A549 (cell line): ENCODE data around the gene TLX3. TPM values are rescaled to one million over a fixed set of nuclear protein-coding genes. Genes with fewer than 3 reads are reported as not detected.
A peak's percentile ranks its signal among the peaks of the same experiment; 100 is the strongest.

Experiments
- ATAC-seq, 2 experiments: fragments of 200-7000 bp in 1 of 2; fragments of >200 bp in 1 of 2; cut with Nextera tagmentation in 1 of 2; cut with Tn5 transposase in 1 of 2; 3 replicates each; pipeline versions ENCODE4 v1.8.0 to v1.9.1; 2018 to 2020; ENCODE audit warnings: mild to moderate bottlenecking in 1 of 2, moderate library complexity in 1 of 2
- CTCF ChIA-PET: fragments of 300-600 bp; sonication (Branson Sonifier 250); formaldehyde crosslinking; extraction: SDS; loops from one replicate; lab custom pipeline; 2021; ENCODE audit warnings: antibody characterized with exemption, inconsistent platforms; lab: Yijun Ruan, JAX
- POLR2A ChIA-PET: fragments of 350-600 bp; formaldehyde crosslinking; extraction: SDS; loops from one replicate; lab custom pipeline; 2021; ENCODE audit warnings: antibody characterized with exemption, inconsistent platforms; lab: Yijun Ruan, JAX
- DNase-seq, 2 experiments: peaks; one replicate each; pipeline versions ENCODE4 v3.0.0 to v3.0.0-alpha.2; 2011 to 2016; ENCODE audit warnings: low read depth in 1 of 2, low spot score in 1 of 2
- FAIRE-seq: peaks from 2 replicates; lab custom pipeline; 2011; peaks lifted over from hg19 to GRCh38; lab: Jason Lieb, UNC
- H3K27ac ChIP-seq, 2 experiments: fragments of >200 bp; sonication (Bioruptor Twin); formaldehyde crosslinking; 3 replicates each; pipeline ENCODE4 v1.5.1; 2016 to 2017
- H3K4me1 ChIP-seq: fragments of >200 bp; sonication (Bioruptor Twin); formaldehyde crosslinking; 3 replicates; pipeline ENCODE4 v1.6.1; 2016
- H3K4me2 ChIP-seq: fragments of >200 bp; sonication (Bioruptor Twin); formaldehyde crosslinking; 3 replicates; pipeline ENCODE4 v1.6.1; 2016
- H3K4me3 ChIP-seq: fragments of >200 bp; sonication (Bioruptor Twin); formaldehyde crosslinking; 3 replicates; pipeline ENCODE4 v1.5.1; 2016
- H3K9me3 ChIP-seq: fragments of >200 bp; sonication (Bioruptor Twin); formaldehyde crosslinking; 3 replicates; pipeline ENCODE4 v1.6.1; 2016
- CHD4 ChIP-seq: fragments of 200-600 bp; sonication (generic); IDR thresholded peaks from 2 replicates; pipeline ENCODE4 v1.6.1; 2016; ENCODE audit warnings: antibody characterized with exemption, mild to moderate bottlenecking, borderline replicate concordance
- EHF ChIP-seq: fragments of 250-450 bp; sonication (Bioruptor Pico); IDR thresholded peaks from 2 replicates; pipeline ENCODE4 v1.5.0; 2020; ENCODE audit warnings: mild to moderate bottlenecking
- FOSL2 ChIP-seq, 2 experiments: fragments of 450-650 bp in 1 of 2; fragments of >200 bp in 1 of 2; sonication (Bioruptor Twin) in 1 of 2; formaldehyde crosslinking; IDR thresholded peaks; 2 replicates each; pipeline versions ENCODE4 v1.5.0 to v1.6.1; 2016 to 2020; ENCODE audit warnings: mild to moderate bottlenecking in 1 of 2, moderate library complexity in 1 of 2
- GATA3 ChIP-seq: IDR thresholded peaks from 2 replicates; pipeline ENCODE4 v1.6.1; 2012; ENCODE audit warnings: borderline replicate concordance
- HOXB5 ChIP-seq: fragments of 250-450 bp; sonication (Bioruptor Pico); IDR thresholded peaks from 2 replicates; pipeline ENCODE4 v1.5.0; 2020; ENCODE audit warnings: mild to moderate bottlenecking, moderate library complexity
- KDM1A ChIP-seq: fragments of 200-600 bp; sonication (generic); IDR thresholded peaks from 2 replicates; pipeline ENCODE4 v1.6.1; 2016; ENCODE audit warnings: low read depth, mild to moderate bottlenecking
- MAFK ChIP-seq: fragments of 450-650 bp; IDR thresholded peaks from 2 replicates; pipeline ENCODE4 v1.6.1; 2014; ENCODE audit not compliant: partially characterized antibody
- NR3C1 ChIP-seq: fragments of >200 bp; sonication (Bioruptor Twin); formaldehyde crosslinking; IDR thresholded peaks from 3 replicates; pipeline ENCODE4 v1.6.1; 2017
- POLR2AphosphoS2 ChIP-seq: conservative IDR thresholded peaks from 2 replicates; pipeline ENCODE4 v1.6.1; 2012; ENCODE audit warnings: low read length, improper control_type of control experiment, inconsistent platforms
- RAD21 ChIP-seq, 2 experiments: fragments of >200 bp in 1 of 2; sonication (Bioruptor Twin) in 1 of 2; formaldehyde crosslinking in 1 of 2; IDR thresholded peaks in 1 of 2; conservative IDR thresholded peaks in 1 of 2; 2 replicates in 1 of 2; 3 replicates in 1 of 2; pipeline ENCODE4 v1.6.1; 2012 to 2018; ENCODE audit warnings: inconsistent platforms in 1 of 2
- RCOR1 ChIP-seq: fragments of 150-350 bp; IDR thresholded peaks from 2 replicates; pipeline ENCODE4 v1.6.1; 2014; ENCODE audit warnings: antibody characterized with exemption, low read length, low read depth
- SMC3 ChIP-seq: fragments of >200 bp; sonication (Bioruptor Twin); formaldehyde crosslinking; IDR thresholded peaks from 3 replicates; pipeline ENCODE4 v1.6.1; 2018; ENCODE audit warnings: inconsistent platforms
- TP53 ChIP-seq: fragments of 250-450 bp; sonication (Bioruptor Pico); IDR thresholded peaks from 2 replicates; pipeline ENCODE4 v1.5.0; 2021; ENCODE audit warnings: mild to moderate bottlenecking, moderate library complexity
- WGBS: methylation state at CpG from one replicate; pipeline ENCODE4 v1.1.6; 2017; ENCODE audit errors: missing lambda C conversion rate; 5-methylcytosine and 5-hydroxymethylcytosine counted together
- polyA plus RNA-seq, 4 experiments: library from polyadenylated mRNA; depleted of rRNA in 3 of 4; stranded (reverse); fragments of >200 nt; fragmentation: RNase III in 1 of 4; extraction: RNeasy Plus Mini Kit Qiagen cat#74134 plus additional on column Dnase treatment in 1 of 4; gene quantifications; 2 replicates in 3 of 4; 3 replicates in 1 of 4; pipeline ENCODE4 v1.2.3, GENCODE V29; 2011 to 2017
- TF ChIP-seq, protein P1 (sequence below): IDR thresholded peaks from 2 replicates; pipeline ENCODE4 v1.6.1; 2012
- TF ChIP-seq, protein P2 (sequence below): IDR thresholded peaks from 2 replicates; pipeline ENCODE4 v1.6.1; 2012; ENCODE audit warnings: low read depth, borderline replicate concordance
- TF ChIP-seq, protein P3 (sequence below): IDR thresholded peaks from 2 replicates; pipeline ENCODE4 v1.6.1; 2012
- TF ChIP-seq, protein P4 (sequence below): fragments of >200 bp; sonication (Bioruptor Twin); formaldehyde crosslinking; IDR thresholded peaks from 3 replicates; pipeline ENCODE4 v1.5.1; 2016
- TF ChIP-seq, protein P5 (sequence below): fragments of >200 bp; sonication (Bioruptor Twin); formaldehyde crosslinking; IDR thresholded peaks from 2 replicates; pipeline ENCODE4 v1.6.1; 2016
- TF ChIP-seq, protein P6 (sequence below): fragments of 200-600 bp; sonication (generic); IDR thresholded peaks from 2 replicates; pipeline ENCODE4 v1.6.1; 2016; ENCODE audit warnings: antibody characterized with exemption, mild to moderate bottlenecking, moderate library complexity

TLX3 gene
- polyA plus RNA-seq, 2 of the 4 experiments (the other 2 are of a cell fraction) = not detected

DNA sequence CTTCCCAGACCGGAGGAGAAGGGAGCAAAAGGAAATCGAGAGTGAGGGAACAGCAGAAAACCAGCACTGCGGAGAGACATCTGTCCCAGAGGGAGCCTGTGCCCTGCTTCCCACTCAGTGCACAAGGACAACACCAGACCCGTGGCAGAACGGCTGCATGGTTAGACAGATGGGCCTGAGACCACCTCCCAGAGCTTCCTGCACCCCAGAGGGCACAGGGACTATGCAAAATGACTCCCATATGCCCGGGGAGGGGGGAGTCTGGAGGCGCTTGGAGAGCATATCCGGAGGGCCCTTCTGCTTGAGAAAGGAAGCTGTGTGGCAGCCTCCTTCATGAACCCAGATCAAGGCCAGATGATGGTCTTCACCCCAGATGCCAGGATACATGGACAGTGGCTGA is 26.6 kb downstream of the TLX3 start (continued):
- TF ChIP-seq, protein P1, sequence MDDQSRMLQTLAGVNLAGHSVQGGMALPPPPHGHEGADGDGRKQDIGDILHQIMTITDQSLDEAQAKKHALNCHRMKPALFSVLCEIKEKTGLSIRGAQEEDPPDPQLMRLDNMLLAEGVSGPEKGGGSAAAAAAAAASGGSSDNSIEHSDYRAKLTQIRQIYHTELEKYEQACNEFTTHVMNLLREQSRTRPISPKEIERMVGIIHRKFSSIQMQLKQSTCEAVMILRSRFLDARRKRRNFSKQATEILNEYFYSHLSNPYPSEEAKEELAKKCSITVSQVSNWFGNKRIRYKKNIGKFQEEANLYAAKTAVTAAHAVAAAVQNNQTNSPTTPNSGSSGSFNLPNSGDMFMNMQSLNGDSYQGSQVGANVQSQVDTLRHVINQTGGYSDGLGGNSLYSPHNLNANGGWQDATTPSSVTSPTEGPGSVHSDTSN = no peak
- TF ChIP-seq GATA3 (no peak), HOXB5 (CRISPR knock-in tag) (no peak), POLR2AphosphoS2 (no peak), CHD4 (no peak), RCOR1 (no peak)
- TF ChIP-seq, protein P2, sequence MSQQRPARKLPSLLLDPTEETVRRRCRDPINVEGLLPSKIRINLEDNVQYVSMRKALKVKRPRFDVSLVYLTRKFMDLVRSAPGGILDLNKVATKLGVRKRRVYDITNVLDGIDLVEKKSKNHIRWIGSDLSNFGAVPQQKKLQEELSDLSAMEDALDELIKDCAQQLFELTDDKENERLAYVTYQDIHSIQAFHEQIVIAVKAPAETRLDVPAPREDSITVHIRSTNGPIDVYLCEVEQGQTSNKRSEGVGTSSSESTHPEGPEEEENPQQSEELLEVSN = no peak

DNA sequence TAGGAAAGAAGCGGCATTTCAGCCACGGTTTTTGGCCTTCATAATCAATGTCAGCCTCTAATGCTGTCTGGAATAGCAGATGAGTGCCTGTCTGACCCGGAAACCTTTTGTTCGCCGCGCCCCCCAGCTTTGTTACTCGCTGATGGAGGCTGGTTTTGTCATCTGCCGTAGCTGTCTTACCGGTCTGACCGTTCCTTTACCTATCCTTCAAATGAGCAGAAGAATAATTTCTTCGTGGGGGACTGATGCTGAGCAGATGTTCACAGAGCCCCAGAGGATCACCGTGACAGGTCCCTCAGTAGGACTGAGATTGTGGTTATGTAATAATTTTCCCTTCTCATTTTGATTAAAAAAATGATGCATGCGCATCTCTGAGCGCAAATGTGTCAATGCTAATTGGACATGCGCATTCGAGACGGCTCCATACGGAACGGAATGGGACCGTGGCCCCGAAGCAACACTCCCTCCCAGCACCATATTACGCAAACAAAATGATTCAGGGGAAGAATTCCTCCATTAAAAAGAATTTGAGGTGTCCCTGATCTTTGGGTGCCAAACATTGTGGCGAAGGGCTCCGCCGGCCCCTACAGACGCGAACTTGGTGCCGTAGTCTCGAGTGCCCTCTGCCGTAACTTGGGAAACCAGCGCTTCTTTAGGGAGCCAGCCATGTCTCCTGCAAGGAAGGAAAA is 27.6 kb downstream of the TLX3 start:
- Histone ChIP-seq H3K4me3 (peak overlapping the region; percentile 49), H3K27ac (peak overlapping the region; percentile 68 to 81), H3K4me1 (0 out of 3 replicates have a peak, but pooled peaks cover 4% of the 10 kb centered on the region), H3K9me3 (no peaks in the 10 kb centered on the region), H3K4me2 (peak overlapping the region; percentile 91)
- ChIA-PET CTCF (interaction anchor here (0.7 to 14.8 kb wide), 15 partner anchors 8 to 592 kb away, joined by 3 to 239 read pairs (median 4); no protein-coding TSS in a partner anchor), POLR2A (no interaction called here)
- 16% methylated on average over 31 of the region's 31 CpGs for WGBS
- FAIRE-seq = peak; percentile 39
- peak; percentile 32 to 70 for DNase-seq
- ATAC-seq = peak; percentile 91 to 97
- TF ChIP-seq RAD21 (conservative IDR thresholded peaks at IDR 0.05 in 1 of 2, IDR thresholded peaks at IDR 0.05 in 1 of 2) (peak; percentile 85 to 86), TP53 (no peak), SMC3 (peak; percentile 84)
- TF ChIP-seq, protein P3, sequence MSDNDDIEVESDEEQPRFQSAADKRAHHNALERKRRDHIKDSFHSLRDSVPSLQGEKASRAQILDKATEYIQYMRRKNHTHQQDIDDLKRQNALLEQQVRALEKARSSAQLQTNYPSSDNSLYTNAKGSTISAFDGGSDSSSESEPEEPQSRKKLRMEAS = peak; percentile 46; the same call in 1 of the 2 replicates
- TF ChIP-seq, protein P4, sequence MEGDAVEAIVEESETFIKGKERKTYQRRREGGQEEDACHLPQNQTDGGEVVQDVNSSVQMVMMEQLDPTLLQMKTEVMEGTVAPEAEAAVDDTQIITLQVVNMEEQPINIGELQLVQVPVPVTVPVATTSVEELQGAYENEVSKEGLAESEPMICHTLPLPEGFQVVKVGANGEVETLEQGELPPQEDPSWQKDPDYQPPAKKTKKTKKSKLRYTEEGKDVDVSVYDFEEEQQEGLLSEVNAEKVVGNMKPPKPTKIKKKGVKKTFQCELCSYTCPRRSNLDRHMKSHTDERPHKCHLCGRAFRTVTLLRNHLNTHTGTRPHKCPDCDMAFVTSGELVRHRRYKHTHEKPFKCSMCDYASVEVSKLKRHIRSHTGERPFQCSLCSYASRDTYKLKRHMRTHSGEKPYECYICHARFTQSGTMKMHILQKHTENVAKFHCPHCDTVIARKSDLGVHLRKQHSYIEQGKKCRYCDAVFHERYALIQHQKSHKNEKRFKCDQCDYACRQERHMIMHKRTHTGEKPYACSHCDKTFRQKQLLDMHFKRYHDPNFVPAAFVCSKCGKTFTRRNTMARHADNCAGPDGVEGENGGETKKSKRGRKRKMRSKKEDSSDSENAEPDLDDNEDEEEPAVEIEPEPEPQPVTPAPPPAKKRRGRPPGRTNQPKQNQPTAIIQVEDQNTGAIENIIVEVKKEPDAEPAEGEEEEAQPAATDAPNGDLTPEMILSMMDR = peak; percentile 81

DNA sequence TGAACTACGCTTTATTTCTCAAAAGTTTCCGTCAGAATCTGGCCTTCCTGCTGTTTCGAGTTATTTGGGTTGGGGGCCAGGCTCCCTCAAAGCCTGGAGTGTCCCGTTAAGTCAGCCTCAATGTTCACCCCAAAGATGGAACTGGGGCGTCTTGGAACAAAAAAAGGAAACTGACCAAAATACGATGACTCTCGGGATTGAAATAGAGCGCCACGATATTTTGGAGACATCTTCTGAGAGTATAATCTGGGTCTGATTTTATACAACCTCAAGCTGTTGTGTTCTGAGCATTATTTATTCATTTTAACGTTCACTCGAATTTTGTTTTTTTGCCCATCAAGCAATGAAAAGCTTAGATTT is 28.1 kb downstream of the TLX3 start:
- FAIRE-seq (no peak), ATAC-seq (peak; percentile 45 to 57; a peak in 5 of 6 replicates), DNase-seq (no peak)
- 17% methylated on average over 11 of the region's 11 CpGs for WGBS
- POLR2A ChIA-PET = interaction anchor here (0.6 kb wide), 1 partner anchor 14 kb away, joined by 4 read pairs; no protein-coding TSS in a partner anchor
- H3K27ac ChIP-seq = peak overlapping the region; percentile 68 to 81
- H3K9me3 ChIP-seq = no peaks in the 10 kb centered on the region
- CTCF ChIA-PET = interaction anchor here (0.6 to 14.8 kb wide), 18 partner anchors 9 to 593 kb away, joined by 3 to 239 read pairs (median 4); no protein-coding TSS in a partner anchor
- peak overlapping the region; percentile 91 for H3K4me2 ChIP-seq
- 0 out of 3 replicates have a peak, but pooled peaks cover 4% of the 10 kb centered on the region for H3K4me1 ChIP-seq
- TF ChIP-seq, protein P4 = no peak; the same call in 2 of the 3 replicates
- TF ChIP-seq MAFK (no peak), CHD4 (no peak), HOXB5 (CRISPR knock-in tag) (no peak), KDM1A (no peak), FOSL2 (IDR thresholded peaks at IDR 0.05) (no peak), FOSL2 (CRISPR knock-in tag; IDR thresholded peaks at IDR 0.05) (no peak), EHF (CRISPR knock-in tag) (no peak), NR3C1 (no peak)
- TF ChIP-seq, protein P5, sequence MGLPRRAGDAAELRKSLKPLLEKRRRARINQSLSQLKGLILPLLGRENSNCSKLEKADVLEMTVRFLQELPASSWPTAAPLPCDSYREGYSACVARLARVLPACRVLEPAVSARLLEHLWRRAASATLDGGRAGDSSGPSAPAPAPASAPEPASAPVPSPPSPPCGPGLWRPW = no peak
- TF ChIP-seq, protein P6, sequence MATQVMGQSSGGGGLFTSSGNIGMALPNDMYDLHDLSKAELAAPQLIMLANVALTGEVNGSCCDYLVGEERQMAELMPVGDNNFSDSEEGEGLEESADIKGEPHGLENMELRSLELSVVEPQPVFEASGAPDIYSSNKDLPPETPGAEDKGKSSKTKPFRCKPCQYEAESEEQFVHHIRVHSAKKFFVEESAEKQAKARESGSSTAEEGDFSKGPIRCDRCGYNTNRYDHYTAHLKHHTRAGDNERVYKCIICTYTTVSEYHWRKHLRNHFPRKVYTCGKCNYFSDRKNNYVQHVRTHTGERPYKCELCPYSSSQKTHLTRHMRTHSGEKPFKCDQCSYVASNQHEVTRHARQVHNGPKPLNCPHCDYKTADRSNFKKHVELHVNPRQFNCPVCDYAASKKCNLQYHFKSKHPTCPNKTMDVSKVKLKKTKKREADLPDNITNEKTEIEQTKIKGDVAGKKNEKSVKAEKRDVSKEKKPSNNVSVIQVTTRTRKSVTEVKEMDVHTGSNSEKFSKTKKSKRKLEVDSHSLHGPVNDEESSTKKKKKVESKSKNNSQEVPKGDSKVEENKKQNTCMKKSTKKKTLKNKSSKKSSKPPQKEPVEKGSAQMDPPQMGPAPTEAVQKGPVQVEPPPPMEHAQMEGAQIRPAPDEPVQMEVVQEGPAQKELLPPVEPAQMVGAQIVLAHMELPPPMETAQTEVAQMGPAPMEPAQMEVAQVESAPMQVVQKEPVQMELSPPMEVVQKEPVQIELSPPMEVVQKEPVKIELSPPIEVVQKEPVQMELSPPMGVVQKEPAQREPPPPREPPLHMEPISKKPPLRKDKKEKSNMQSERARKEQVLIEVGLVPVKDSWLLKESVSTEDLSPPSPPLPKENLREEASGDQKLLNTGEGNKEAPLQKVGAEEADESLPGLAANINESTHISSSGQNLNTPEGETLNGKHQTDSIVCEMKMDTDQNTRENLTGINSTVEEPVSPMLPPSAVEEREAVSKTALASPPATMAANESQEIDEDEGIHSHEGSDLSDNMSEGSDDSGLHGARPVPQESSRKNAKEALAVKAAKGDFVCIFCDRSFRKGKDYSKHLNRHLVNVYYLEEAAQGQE = no peak
- TF ChIP-seq, all 56 proteins: peak for 0
- H3K4me3 ChIP-seq = peak overlapping the region; percentile 49
